Measurements from ENCODE around the gene NOP53. TPM values are rescaled to one million over a fixed set of nuclear protein-coding genes. Genes with fewer than 3 reads are reported as not detected.

NOP53 gene
- total and polyA plus RNA-seq, 2 of the 13 experiments (the other 11 are each of a cell fraction or from before 2014, with no cell fraction given) = 53.9 to 141 TPM

DNA sequence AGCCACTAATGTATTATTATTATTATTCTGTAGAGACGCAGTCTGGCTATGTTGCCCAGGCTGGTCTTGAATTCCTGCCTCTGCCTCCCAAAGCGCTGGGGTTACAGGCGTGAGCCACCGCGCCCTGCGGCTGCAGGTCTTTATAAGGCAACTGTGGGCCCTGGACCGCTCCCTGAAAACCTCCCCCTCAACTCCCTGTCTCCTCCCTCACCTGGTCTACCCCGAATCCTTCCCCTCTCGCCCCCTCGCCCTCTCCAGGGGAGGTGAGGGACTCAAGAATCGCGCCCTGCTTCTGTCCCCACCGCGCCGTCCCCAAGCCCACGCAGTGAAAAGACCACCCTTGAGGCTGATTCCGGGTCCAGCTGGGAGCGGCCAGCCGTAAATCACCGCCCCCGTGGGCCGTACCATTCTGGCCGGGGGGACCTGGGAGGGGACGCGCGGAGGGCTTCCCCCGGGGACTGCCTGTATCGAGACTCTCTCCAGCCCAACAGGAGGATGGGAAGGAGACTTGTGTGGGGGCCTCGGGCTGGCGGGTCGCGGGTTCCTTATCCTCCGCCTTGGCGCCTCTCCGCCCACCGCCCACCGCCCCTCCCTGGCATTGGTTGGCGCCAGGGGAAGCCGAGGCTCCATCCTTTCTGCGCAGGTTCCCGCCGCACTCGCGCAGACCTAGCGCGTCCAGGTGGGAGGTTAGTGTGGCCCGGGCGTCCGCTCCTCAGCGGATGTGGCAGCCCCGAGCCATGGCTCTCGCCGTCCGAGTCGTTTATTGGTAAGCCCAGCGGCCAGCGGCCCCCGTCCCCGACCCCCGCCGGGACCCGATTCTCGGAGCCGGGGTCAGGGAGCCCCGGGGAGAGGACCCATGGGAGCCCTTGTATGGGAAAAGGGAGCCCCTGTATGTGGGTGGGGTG lies 33.0 kb downstream of the NOP53 start, which contains the start of gene SELENOW (continued):
- TF ChIP-seq KIAA2018 (CRISPR knock-in tag; IDR thresholded peaks at IDR 0.05; ENCODE audit: borderline replicate concordance) (0 out of 2 replicates have a peak, but pooled peaks have one; percentile 60), ZNF724P (CRISPR knock-in tag; IDR thresholded peaks at IDR 0.05; ENCODE audit: borderline replicate concordance) (no peak), FLYWCH1 (CRISPR knock-in tag; IDR thresholded peaks at IDR 0.05) (0 out of 2 replicates have a peak, but pooled peaks have one; percentile 35), CSRNP1 (CRISPR knock-in tag; IDR thresholded peaks at IDR 0.05) (0 out of 2 replicates have a peak, but pooled peaks have one; percentile 81), ZNF770 (CRISPR knock-in tag; IDR thresholded peaks at IDR 0.05) (peak; percentile 57), RXRB (CRISPR knock-in tag; IDR thresholded peaks at IDR 0.05; ENCODE audit: borderline replicate concordance) (peak; percentile 17), SPEN (CRISPR knock-in tag; IDR thresholded peaks at IDR 0.05; ENCODE audit: low read depth) (peak; percentile 55), ZNF619 (CRISPR knock-in tag; IDR thresholded peaks at IDR 0.05) (no peak; the same call in 1 of the 2 replicates), MLLT10 (CRISPR knock-in tag; IDR thresholded peaks at IDR 0.05) (no peak), ZNF737 (CRISPR knock-in tag; IDR thresholded peaks at IDR 0.05; ENCODE audit: borderline replicate concordance) (no peak; the same call in 1 of the 2 replicates), SRSF1 (optimal IDR thresholded peaks at IDR 0.05; ENCODE audit: low read depth, low read length) (no peak), BCL6 (CRISPR knock-in tag; IDR thresholded peaks at IDR 0.05) (no peak), AGO1 (IDR thresholded peaks at IDR 0.05; ENCODE audit: low read depth, low read length, poor library complexity, severe bottlenecking) (peak; percentile 23)
- TF ChIP-seq, protein P1, sequence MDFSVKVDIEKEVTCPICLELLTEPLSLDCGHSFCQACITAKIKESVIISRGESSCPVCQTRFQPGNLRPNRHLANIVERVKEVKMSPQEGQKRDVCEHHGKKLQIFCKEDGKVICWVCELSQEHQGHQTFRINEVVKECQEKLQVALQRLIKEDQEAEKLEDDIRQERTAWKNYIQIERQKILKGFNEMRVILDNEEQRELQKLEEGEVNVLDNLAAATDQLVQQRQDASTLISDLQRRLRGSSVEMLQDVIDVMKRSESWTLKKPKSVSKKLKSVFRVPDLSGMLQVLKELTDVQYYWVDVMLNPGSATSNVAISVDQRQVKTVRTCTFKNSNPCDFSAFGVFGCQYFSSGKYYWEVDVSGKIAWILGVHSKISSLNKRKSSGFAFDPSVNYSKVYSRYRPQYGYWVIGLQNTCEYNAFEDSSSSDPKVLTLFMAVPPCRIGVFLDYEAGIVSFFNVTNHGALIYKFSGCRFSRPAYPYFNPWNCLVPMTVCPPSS (IDR thresholded peaks at IDR 0.05) = no peak
